ENCODE results near the gene SLFN5.

DNA sequence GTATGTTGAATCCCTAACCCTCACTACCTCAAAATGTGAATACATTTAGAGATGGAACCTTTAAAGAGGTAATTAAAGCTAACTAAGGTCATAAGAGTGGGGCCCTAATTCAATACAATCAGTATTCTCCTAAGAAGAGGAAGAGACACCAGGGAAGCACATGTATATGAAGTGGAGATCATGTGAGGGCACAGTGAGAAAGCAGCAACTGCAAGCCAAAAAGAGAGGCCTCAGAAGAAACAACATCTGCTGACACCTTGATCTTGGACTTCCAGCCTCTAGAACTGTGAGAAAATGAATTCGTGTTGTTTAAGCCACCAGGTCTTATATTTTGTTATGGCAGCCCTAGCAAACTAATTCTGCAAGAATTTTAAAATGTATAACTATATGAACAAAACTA is 13.2 kb upstream of the SLFN5 start:
- TF ChIP-seq POLR2A (IDR thresholded peaks at IDR 0.05; ENCODE audit: low read depth, low read length) (no peak), POLR2AphosphoS5 (IDR thresholded peaks at IDR 0.05; ENCODE audit: low read depth, low read length) (no peak), TAF1 (IDR thresholded peaks at IDR 0.05; ENCODE audit: borderline replicate concordance, low read depth, low read length) (no peak)

Data from GM12892 (cell line).